A673 (cell line): ENCODE data around the gene BEST1.

ENCODE experiments used
- EZH2 ChIP-seq: fragments of 200-600 bp; sonication (generic); IDR thresholded peaks from 2 replicates; pipeline ENCODE4 v1.6.1; 2017; ENCODE audit warnings: borderline replicate concordance, low read depth, mild to moderate bottlenecking, mixed read lengths, antibody characterized with exemption, low read length; ENCODE audit not compliant: poor library complexity, severe bottlenecking
- TF ChIP-seq, protein P1 (sequence below): fragments of 300-800, 200-600 bp; sonication (generic); conservative IDR thresholded peaks from 2 replicates; pipeline ENCODE4 v1.5.1; 2017; ENCODE audit warnings: low read depth, mild to moderate bottlenecking, antibody characterized with exemption, low read length, moderate library complexity, mixed read lengths

GRCh38 chr11:61923166-61924063, 26.7 kb upstream of the BEST1 start:
- TF ChIP-seq, protein P1, sequence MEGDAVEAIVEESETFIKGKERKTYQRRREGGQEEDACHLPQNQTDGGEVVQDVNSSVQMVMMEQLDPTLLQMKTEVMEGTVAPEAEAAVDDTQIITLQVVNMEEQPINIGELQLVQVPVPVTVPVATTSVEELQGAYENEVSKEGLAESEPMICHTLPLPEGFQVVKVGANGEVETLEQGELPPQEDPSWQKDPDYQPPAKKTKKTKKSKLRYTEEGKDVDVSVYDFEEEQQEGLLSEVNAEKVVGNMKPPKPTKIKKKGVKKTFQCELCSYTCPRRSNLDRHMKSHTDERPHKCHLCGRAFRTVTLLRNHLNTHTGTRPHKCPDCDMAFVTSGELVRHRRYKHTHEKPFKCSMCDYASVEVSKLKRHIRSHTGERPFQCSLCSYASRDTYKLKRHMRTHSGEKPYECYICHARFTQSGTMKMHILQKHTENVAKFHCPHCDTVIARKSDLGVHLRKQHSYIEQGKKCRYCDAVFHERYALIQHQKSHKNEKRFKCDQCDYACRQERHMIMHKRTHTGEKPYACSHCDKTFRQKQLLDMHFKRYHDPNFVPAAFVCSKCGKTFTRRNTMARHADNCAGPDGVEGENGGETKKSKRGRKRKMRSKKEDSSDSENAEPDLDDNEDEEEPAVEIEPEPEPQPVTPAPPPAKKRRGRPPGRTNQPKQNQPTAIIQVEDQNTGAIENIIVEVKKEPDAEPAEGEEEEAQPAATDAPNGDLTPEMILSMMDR = no peak
- no peak for TF ChIP-seq EZH2
